ENCODE data around the gene EMCN. TPM values are rescaled to one million over a fixed set of nuclear protein-coding genes. Genes with fewer than 3 reads are reported as not detected.

Gene EMCN
- total RNA-seq, 1 experiment from 2014 or later, result not detected

DNA sequence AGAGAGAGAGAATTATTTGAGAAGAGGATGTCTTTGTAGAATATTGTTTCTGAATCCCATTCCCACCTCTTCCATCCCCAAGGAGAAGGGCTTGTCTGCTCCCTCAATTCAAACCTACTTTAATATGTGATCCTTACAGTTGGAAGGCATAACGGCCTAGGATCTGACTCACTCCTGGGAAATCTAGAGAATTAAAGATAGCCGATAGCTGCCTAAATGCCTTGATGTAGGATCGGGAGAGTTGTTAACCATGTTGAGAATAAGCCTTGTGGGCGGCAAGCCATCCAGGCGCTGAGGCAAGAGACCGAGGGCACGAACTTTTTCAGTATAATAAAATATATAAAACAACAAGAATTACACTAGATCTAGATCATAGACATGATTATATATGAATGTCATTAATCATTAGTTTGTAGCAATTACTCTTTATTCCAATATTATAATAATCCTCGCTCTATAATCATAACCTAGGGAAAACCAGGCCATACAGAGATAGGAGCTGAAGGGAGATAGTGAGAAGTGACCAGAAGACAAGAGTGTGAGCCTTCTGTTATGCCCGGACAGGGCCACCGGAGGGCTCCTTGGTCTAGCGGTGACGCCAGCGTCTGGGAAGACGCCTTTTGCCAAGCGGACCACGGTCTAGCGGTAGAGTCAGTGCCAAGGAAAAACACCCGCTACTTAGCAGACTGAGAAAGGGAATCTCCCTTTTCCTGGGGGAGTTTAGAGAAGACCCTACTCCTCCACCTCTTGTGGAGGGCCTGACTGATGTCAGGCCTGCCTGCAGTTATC lies 13.5 kb downstream of the EMCN start:
- DNase-seq (ENCODE audit: low read depth, low spot score), result no peak
- in situ Hi-C loops (cut with HindIII; ENCODE audit: low pct_unique_long_range_greater_than_20kb, low sequenced_read_pairs), result no loop called here

DNA sequence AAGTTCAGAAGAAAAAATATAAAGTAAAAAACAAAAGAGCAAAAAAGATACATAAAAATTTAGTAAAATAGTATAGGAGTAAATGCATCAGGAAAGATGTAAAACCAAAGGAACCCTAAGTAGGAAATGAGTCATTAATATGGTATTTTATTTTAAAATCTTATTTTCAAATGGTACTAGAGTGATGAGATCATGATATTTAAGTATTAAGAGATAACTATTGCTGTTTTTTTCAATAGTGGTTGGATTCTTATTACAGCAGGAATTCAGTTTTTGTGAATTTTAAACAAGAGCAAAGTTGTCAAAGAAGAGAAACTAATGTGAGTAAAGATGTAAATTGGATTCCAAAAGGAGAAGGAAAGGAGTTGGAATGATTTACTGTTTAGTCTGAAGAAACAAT lies 20.0 kb downstream of the EMCN start:
- DNase-seq (ENCODE audit: low read depth, low spot score), result no peak
- in situ Hi-C loops (cut with HindIII; ENCODE audit: low pct_unique_long_range_greater_than_20kb, low sequenced_read_pairs), result no loop called here

DNA sequence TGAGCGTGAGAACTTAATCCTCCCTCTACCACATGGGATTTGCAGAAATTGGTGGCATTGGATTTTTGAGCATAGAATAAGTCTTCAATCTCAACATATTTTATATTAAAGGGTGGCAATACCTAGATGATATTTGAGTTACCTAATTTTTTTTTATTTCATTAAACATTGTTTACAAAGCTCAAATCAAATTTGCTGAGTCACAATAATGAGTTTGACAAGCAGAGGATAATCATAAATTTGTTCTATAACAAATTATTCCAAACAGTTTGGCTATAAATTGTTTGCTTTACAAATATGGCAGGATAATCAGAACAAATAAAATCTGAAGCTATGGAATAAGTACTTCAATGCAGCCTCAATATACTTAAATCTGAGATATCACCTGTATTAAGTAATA lies 22.7 kb downstream of the EMCN start:
- DNase-seq (ENCODE audit: low read depth, low spot score), result no peak
- in situ Hi-C loops (cut with HindIII; ENCODE audit: low pct_unique_long_range_greater_than_20kb, low sequenced_read_pairs), result no loop called here

DNA sequence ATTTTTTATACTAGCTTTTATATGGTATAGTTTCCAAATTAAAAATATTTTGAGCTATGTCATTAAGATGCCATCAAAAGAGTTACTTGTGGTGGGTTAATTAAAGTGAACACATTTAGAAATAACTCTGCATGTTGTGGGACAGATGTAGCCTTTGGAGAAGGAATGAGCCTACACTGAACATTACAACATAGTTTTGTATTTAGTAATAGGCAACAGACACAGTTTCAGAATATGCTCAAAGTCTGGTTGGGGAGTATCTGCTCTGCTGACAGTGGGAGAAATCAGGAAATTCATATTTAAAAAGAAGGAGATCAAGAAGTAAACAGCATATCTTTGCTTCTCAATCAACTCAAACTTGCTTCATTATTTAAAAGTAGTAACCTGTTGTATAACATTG lies 23.7 kb downstream of the EMCN start:
- in situ Hi-C loops (cut with HindIII; ENCODE audit: low pct_unique_long_range_greater_than_20kb, low sequenced_read_pairs), result no loop called here
- no peak for DNase-seq (ENCODE audit: low read depth, low spot score)

DNA sequence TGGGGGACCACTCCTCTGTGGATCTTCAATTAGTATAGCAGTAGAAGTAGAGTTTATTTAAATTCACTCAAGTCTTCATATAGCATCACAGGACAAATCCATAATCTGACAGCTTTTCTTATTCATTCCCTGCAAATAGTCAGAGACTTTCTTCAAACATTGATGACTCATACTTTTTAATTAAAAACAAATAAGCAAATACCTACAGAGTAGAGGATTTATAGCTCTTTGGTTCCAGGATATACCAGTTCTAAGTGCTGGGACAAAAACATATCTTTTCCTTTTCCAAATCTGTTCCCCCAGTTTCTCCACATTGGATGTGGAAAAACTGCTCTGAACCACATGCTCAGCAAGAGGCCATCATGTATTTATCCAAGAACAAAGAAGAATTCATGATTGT lies 24.1 kb downstream of the EMCN start:
- no peak for DNase-seq (ENCODE audit: low read depth, low spot score)
- in situ Hi-C loops (cut with HindIII; ENCODE audit: low pct_unique_long_range_greater_than_20kb, low sequenced_read_pairs), result no loop called here

DNA sequence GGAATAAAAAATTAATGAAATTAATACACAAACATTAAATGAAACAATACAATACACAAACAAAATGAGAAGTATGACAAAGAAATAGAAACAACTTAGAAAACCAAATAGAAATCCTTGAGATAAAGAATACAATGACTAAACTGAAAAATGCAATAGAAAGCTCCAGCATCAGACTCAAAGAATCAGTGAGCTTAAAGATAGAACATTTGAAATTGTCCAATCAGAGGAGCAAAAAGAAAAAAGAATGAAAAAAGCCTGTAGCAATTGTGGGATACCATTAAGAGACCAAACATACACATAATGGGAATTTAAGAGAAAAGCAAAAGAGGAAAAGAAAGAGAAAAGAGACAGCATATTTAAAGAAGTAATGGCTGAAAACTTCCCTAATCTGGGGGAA lies 25.7 kb downstream of the EMCN start:
- DNase-seq (ENCODE audit: low read depth, low spot score), result no peak
- in situ Hi-C loops (cut with HindIII; ENCODE audit: low pct_unique_long_range_greater_than_20kb, low sequenced_read_pairs), result no loop called here

DNA sequence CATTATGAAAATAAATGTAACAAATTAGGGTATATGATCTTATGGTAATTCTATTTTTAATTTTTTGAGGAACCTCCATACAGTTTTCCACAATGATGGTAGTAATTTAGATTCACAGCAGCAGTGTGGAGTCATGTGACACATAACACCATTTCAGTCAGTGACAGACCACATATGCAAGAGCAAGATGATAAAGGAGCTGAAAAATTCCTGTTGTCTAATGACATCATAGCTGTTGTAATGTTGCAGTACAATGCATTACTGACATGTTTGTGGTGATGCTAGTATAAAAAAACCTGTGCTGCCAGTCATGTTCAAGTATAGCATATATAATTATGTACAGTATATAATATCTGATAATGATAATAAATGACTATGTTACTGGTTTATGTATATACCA lies 28.5 kb downstream of the EMCN start:
- in situ Hi-C loops (cut with HindIII; ENCODE audit: low pct_unique_long_range_greater_than_20kb, low sequenced_read_pairs), result no loop called here
- no peak for DNase-seq (ENCODE audit: low read depth, low spot score)

DNA sequence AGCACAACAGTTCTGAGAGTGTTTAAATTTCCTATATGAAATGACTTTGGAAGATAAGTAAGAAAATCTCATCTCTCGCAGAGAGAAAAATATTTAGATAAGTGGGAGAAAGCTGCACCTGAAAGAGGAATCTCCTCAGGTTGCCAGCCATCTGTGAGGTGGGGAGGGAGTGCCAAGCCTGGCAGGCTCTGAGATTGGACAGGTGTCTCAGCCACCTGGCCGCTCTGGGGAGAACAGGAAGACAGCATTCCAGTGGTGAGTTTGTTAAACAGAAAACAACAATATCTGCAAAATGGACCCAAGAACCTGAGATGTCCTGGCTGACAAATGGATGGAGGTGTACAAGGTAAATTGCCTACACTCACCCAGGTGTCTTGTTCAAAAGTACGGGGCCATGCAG lies 31.3 kb downstream of the EMCN start:
- DNase-seq (ENCODE audit: low read depth, low spot score), result no peak
- in situ Hi-C loops (cut with HindIII; ENCODE audit: low pct_unique_long_range_greater_than_20kb, low sequenced_read_pairs), result no loop called here

DNA sequence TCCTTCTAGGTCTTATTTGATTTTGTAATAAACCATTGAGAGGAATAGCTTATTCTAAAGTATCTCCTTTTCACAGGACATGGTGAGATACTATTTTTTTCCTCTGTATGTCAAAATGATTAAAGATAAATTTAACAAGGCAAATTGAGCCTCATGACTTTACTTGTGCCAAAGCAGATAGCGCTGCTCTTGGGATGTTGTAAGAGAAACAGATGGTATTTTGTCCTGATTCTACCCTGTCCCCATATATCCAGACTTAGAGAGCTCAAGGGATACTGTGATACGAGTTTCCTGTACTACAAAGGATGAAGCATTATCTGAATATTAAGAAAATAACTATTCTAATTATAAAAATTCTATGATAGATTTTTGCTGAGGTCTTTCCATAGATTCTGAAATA lies 34.0 kb downstream of the EMCN start:
- DNase-seq (ENCODE audit: low read depth, low spot score), result no peak
- in situ Hi-C loops (cut with HindIII; ENCODE audit: low pct_unique_long_range_greater_than_20kb, low sequenced_read_pairs), result no loop called here

DNA sequence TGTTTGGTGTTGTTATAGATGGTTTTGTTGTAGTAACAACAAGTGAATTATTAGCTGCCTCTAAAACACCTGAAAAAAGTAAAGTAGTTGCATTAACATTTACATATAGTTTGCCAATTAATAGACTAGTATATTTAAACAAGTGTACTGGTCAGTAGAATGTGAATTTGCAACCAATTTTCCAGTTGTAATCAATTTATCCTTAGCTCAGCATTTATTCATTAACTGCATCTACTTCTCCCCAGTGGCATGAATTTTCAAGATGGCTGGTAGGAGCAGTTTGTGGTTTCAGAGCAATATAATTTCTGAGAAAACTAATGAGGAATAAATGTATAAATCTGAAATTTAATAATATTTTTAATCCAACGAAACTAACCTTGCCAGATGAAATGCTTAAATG lies 37.9 kb downstream of the EMCN start:
- in situ Hi-C loops (cut with HindIII; ENCODE audit: low pct_unique_long_range_greater_than_20kb, low sequenced_read_pairs), result no loop called here
- DNase-seq (ENCODE audit: low read depth, low spot score), result no peak

DNA sequence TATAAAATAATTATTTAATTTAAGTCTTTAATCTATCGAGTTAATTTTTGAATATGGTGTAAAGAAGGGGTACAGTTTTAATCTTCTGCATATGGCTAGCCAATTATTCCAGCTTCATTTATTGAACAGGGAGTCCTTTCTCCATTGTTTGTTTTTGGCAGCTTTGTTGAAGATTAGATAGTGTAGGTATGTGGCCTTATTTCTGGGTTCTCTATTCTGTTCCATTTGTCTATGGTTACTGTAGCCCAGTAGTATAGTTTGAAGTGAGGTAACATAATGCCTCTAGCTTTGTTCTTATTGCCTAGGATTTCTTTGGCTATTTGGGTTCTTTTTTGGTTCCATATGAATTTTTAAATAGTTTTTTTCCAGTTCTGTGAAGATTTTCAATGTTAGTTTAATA lies 48.3 kb downstream of the EMCN start:
- no peak for DNase-seq (ENCODE audit: low read depth, low spot score)
- in situ Hi-C loops (cut with HindIII; ENCODE audit: low pct_unique_long_range_greater_than_20kb, low sequenced_read_pairs), result no loop called here

DNA sequence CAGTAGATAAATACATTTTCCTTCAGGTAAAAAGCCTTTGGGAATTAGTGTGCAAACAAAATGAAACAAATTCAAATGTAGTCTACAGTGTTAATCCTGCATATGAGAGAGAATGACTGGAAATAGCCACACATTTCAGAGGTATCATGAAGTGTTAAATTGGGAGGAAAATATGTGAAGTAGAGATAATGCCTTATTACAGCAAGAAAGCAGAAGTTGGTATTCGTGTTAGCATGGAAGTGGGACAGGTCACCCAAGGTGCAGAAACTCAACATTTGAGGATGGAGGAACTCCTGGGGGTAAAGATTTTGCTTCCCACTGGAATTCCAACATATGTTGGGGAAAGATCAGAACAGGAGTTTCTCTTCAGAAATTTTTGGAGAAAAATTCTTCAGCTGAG lies 51.3 kb downstream of the EMCN start:
- no peak for DNase-seq (ENCODE audit: low read depth, low spot score)
- in situ Hi-C loops (cut with HindIII; ENCODE audit: low pct_unique_long_range_greater_than_20kb, low sequenced_read_pairs), result no loop called here

DNA sequence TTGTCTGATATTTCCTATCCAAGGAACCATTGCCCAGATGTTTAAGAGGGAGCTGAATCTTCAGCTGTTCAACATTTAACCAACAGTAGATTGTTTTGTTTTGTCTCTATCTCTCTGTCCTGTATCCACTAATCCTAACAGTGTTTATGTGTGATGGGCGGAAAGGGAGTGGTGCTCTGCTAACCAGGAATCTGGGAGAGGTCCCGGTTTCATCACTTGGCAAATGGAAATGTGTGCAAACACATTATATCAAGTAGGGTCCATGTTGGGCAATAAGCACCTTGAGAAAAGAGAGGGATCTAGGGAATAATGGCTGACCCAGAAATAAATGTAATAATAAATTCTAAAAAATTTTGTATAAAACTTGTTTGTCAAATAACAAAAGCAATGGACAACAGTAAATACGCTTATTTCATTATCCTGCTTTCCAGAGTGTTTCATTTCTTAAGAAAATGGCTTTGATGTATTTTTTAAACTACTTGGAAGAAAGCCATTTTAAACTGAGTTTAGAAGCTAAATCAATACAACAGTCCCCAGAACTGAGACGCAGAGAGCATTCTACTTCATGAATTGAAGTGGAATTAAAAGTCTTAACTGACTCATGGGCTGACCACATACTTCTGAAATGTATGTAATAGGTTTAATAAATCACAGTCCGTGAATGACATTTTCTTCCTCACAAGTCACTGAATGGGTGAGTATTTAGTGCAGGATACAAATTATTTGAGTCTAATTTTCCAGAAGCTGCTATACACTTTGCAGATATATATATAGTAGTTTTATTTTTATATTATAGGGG lies 55.8 kb downstream of the EMCN start:
- no peak for DNase-seq (ENCODE audit: low read depth, low spot score)
- in situ Hi-C loops (cut with HindIII; ENCODE audit: low pct_unique_long_range_greater_than_20kb, low sequenced_read_pairs), result no loop called here

DNA sequence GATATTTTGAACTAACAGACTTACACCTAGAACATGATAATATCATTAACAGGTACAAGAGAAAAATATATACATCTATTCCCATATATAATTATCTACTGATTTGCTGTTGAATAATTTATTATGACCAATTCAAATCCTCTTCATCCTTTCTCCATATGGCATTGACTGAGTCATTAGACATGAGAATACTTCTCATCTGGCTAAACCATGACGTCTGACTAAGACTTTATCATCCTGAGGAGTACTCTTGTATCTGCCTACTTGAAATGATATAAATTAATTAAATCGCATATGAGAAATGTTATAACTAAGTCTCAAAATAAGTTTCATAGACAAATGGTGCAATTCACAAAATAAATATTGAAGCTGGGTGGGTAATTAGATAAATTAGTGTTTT lies 67.4 kb downstream of the EMCN start:
- no peak for DNase-seq (ENCODE audit: low read depth, low spot score)
- in situ Hi-C loops (cut with HindIII; ENCODE audit: low pct_unique_long_range_greater_than_20kb, low sequenced_read_pairs), result no loop called here

DNA sequence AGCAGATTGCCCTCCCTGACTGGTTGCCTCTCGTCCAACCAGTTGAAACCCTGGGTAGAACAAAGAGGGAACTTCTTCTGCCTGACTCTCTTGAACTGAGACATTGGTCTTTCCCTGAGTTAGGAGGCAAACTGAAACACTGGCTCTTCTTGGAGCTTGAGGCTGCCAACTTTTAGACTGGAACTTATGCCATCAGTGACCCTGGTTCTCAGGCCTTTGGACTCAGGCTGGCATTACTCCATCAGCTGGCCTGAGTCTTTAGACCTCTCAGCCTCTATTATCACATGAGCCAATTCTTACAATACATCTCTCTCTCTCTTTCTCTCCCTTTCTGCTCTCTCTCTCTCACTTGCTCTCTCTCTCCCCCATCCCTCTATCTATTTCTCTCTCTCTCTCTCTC lies 86.4 kb downstream of the EMCN start:
- no peak for DNase-seq (ENCODE audit: low read depth, low spot score)
- in situ Hi-C loops (cut with HindIII; ENCODE audit: low pct_unique_long_range_greater_than_20kb, low sequenced_read_pairs), result no loop called here

DNA sequence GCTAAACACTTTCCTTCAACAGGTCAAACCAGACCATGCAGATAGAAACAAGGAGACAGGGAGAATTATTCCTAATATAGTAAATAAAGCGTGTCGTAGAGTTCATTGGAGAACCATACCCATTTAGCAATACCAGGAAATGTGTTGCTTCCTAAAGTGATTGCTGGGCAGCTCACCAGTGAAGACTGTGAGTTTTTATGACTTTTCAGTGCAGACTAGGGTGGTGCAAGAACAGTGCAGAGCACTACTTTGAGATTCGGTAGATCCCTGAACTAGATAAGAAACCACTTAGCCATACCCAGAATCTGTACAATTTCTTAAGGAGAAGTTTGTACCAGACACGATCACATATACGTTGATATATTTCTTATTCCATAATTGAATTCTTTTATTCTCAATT lies 87.4 kb downstream of the EMCN start:
- no peak for DNase-seq (ENCODE audit: low read depth, low spot score)
- in situ Hi-C loops (cut with HindIII; ENCODE audit: low pct_unique_long_range_greater_than_20kb, low sequenced_read_pairs), result no loop called here

DNA sequence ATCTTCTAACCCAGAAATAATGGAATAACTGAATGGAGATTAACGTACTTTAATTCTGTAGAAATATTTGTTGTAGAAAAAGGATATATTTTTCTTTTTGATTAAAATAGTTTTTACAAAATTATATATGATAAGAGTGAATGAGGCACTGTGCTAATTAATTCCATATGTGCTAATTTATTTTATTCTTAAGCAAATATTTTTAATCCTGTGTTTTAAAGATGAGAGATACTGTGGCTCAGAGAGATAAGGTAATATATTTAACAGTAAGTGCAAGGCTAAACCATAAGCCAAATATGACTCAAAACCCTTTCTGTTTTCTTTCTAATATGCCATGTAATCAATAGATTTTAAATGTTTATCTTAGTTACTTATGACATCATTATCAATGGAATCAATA lies 88.2 kb downstream of the EMCN start:
- DNase-seq (ENCODE audit: low read depth, low spot score), result no peak
- in situ Hi-C loops (cut with HindIII; ENCODE audit: low pct_unique_long_range_greater_than_20kb, low sequenced_read_pairs), result no loop called here

DNA sequence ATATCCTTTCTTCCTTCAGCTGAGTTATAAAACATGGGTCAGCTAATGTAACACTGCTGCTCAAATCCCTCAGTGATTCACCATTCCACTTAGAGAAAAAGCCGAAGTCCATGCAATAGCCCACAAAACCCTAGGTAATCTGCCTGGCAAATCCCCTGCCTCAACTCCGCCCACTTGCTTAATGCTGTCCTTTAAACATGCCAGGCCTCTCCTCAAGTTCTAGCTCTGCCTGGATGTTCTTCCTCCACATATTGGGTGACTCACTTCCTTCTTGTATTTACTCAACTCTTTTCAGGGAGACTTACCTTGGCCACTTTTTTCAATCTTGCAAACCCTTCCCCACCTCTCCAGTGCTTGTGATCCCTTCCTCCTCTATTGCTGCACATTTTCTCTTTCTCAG lies 89.8 kb downstream of the EMCN start:
- in situ Hi-C loops (cut with HindIII; ENCODE audit: low pct_unique_long_range_greater_than_20kb, low sequenced_read_pairs), result no loop called here
- DNase-seq (ENCODE audit: low read depth, low spot score), result no peak

DNA sequence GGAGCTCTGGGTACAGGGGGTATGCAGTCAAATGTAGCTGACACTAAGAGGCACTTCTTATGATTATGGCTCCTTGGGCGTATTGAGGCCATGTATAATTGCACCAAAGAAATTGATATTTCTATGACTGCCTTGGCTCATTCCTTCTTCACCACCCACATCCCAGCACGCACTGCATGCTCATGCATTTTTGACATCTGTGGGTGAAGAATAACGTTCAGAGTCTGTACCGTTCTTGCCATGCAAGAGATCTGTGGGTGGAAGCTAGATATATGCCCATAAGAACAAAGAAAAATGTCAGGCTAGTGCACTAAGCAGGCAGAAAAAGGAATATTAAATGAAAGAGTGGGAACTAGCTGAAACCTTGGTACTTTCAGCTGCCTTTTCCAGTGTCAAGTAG lies 93.4 kb downstream of the EMCN start:
- in situ Hi-C loops (cut with HindIII; ENCODE audit: low pct_unique_long_range_greater_than_20kb, low sequenced_read_pairs), result no loop called here
- no peak for DNase-seq (ENCODE audit: low read depth, low spot score)

Measured in SK-MEL-5 (cell line).